MCF 10A (cell line): ENCODE measurements around the gene ADPRS. TPM values are rescaled to one million over a fixed set of nuclear protein-coding genes. Genes with fewer than 3 reads are reported as not detected.

Experiments
- BruUV-seq: library from RNA; stranded (reverse); fragments of 400-500 nt; replicated peaks from 2 replicates; lab custom pipeline; 2021; lab: Mats Ljungman, UMichigan
- CTCF ChIA-PET: fragments of 300-600 bp; sonication (Branson Sonifier 250); formaldehyde crosslinking; extraction: SDS; loops from one replicate; lab custom pipeline; 2021; ENCODE audit warnings: antibody characterized with exemption, inconsistent platforms; lab: Yijun Ruan, JAX
- POLR2A ChIA-PET: fragments of 300-600, 350-650 bp; sonication (Branson Sonifier 250); formaldehyde crosslinking; extraction: SDS; loops from one replicate; lab custom pipeline; 2020; ENCODE audit warnings: antibody characterized with exemption, inconsistent platforms; lab: Yijun Ruan, JAX
- DNase-seq: peaks from one replicate; pipeline ENCODE4 v3.0.0-alpha.2; 2018; ENCODE audit not compliant: unreplicated experiment
- H3K27ac Mint-ChIP-seq: one replicate; pipeline ENCODE4 v1.8.0; 2022; ENCODE audit warnings: mild to moderate bottlenecking, low read depth, mixed read lengths; ENCODE audit not compliant: unreplicated experiment
- H3K27me3 Mint-ChIP-seq: one replicate; pipeline ENCODE4 v1.8.0; 2022; ENCODE audit warnings: mixed read lengths; ENCODE audit not compliant: insufficient read depth, unreplicated experiment
- H3K36me3 Mint-ChIP-seq: one replicate; pipeline ENCODE4 v1.8.0; 2022; ENCODE audit warnings: mild to moderate bottlenecking, moderate library complexity, mixed read lengths; ENCODE audit not compliant: insufficient read depth, unreplicated experiment
- H3K4me1 Mint-ChIP-seq: one replicate; pipeline ENCODE4 v1.8.0; 2022; ENCODE audit warnings: mixed read lengths; ENCODE audit not compliant: insufficient read depth, unreplicated experiment
- H3K4me3 Mint-ChIP-seq: one replicate; pipeline ENCODE4 v1.8.0; 2022; ENCODE audit warnings: mild to moderate bottlenecking, moderate library complexity, mixed read lengths; ENCODE audit not compliant: unreplicated experiment
- H3K9me3 Mint-ChIP-seq: one replicate; pipeline ENCODE4 v1.8.0; 2022; ENCODE audit warnings: mixed read lengths; ENCODE audit not compliant: unreplicated experiment
- CTCF ChIP-seq: fragments of 200-600 bp; IDR thresholded peaks from one replicate; pipeline ENCODE4 v1.8.0; 2022; ENCODE audit warnings: antibody characterized with exemption, mild to moderate bottlenecking; ENCODE audit not compliant: unreplicated experiment
- intact Hi-C: fragments of 100-400 bp; cut with micrococcal nuclease; formaldehyde crosslinking; loops from 2 replicates; pipeline ENCODE4 v1.14.1; 2022
- total RNA-seq: library from RNA; stranded (reverse); gene quantifications from 2 replicates; pipeline ENCODE4 v1.2.3, GENCODE V29; 2022

ADPRS gene
- total RNA-seq, 1 experiment from 2014 or later: 26.4 TPM

DNA sequence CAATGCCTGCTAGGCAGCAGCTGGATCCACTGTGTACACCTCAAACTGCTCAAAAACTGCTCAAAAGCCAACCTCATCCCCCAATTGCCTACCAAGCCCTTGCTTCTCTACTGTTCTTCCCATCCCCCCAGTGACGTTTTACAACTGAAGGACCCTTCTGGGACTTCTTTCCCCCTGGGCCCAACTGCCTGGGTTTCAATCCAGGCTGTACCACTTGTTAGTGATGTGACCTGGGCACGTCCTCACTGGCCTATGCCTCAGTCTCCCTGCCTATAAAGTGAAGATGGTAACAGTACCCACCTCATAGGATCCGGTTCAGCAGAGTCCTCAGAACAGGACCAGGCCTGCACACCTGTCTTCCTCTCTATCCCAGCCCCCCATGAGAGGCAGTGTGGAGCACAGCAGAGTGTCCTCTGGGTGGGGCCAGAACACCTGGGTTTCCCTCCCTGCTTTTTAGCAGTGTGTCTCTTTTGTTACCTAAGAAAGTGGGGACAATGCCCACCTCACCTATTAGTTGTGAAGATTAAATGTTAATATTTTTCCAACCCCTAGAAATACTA lies 6.7 kb upstream of the ADPRS start:
- POLR2A ChIA-PET: no interaction called here
- no peak for DNase-seq
- Mint-ChIP-seq H3K27me3 (no peaks in the 10 kb centered on the region), H3K36me3 (no peaks in the 10 kb centered on the region), H3K9me3 (no peaks in the 10 kb centered on the region), H3K4me1 (peaks cover 9% of the 10 kb centered on the region), H3K4me3 (no peak overlapping the region), H3K27ac (peak overlapping the region; percentile 24)
- intact Hi-C loops: no loop called here
- BruUV-seq: no TSS peak
- CTCF ChIA-PET: interaction anchor here (0.7 to 1.5 kb wide), 2 partner anchors 53 to 158 kb away, joined by 3 read pairs; no protein-coding TSS in a partner anchor
- TF ChIP-seq CTCF: no peak

DNA sequence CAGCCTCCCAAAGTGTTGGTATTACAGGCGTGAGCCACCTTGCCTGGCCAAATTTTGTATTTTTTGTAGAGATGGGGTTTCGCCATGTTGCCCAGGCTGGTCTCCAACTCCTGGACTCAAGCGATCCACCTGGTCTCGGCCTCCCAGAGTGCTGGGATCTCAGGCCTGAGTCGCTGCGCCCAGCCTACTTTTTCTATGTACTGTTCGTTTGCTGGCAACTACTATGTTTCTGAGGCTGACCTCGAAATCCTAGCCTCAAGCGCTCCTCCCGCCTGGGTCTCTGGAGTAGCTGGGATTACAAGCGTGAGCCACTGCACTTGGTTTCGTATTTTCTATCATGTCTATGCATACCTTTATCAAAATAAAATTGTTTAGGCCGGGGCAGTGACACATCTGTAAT lies 5.5 kb upstream of the ADPRS start:
- intact Hi-C loops: no loop called here
- no peak for DNase-seq
- ChIA-PET CTCF (interaction anchor here (1.5 kb wide), 1 partner anchor 51 kb away, joined by 3 read pairs; no protein-coding TSS in a partner anchor), POLR2A (interaction anchor here (0.6 kb wide), 1 partner anchor 387 kb away, joined by 3 read pairs; no protein-coding TSS in a partner anchor)
- H3K27ac Mint-ChIP-seq: no peak overlapping the region
- no peaks in the 10 kb centered on the region for H3K27me3 Mint-ChIP-seq
- no TSS peak for BruUV-seq
- no peak for TF ChIP-seq CTCF
- peaks cover 9% of the 10 kb centered on the region for H3K4me1 Mint-ChIP-seq
- no peaks in the 10 kb centered on the region for H3K36me3 Mint-ChIP-seq
- no peaks in the 10 kb centered on the region for H3K9me3 Mint-ChIP-seq
- no peak overlapping the region for H3K4me3 Mint-ChIP-seq

- intact Hi-C loops: no loop called here
- no peak for DNase-seq
- Mint-ChIP-seq H3K9me3 (no peaks in the 10 kb centered on the region), H3K4me1 (peaks cover 9% of the 10 kb centered on the region), H3K27me3 (no peaks in the 10 kb centered on the region), H3K4me3 (no peak within 1 kb of the TSS), H3K36me3 (no peaks in the 10 kb centered on the region), H3K27ac (no peak within 1 kb of the TSS)
- no peak for TF ChIP-seq CTCF
- CTCF ChIA-PET: interaction anchor here (1.5 kb wide), 1 partner anchor 51 kb away, joined by 3 read pairs; no protein-coding TSS in a partner anchor
- BruUV-seq: no TSS peak
- POLR2A ChIA-PET: interaction anchor here (0.6 kb wide), 1 partner anchor 387 kb away, joined by 3 read pairs; no protein-coding TSS in a partner anchor
Observed at GRCh38 chr1:36083635-36084496, 4.8 kb upstream of the ADPRS start, which contains the start of gene TEKT2. Gene TEKT2, plus strand, starts transcription at chr1:36084094. Its CDS starts 828 bp downstream, at chr1:36084922.
